NOMO-1 treated with DMSO at 0.1 percent for 48 hours (cell line): ENCODE measurements around the gene JAZF1.

Source experiments
- DNase-seq: peaks from one replicate; lab custom pipeline; 2025; ENCODE audit not compliant: unreplicated experiment; lab: John Stamatoyannopoulos, UW

The JAZF1 gene

GRCh38 chr7:28168393-28169158, 12.0 kb downstream of the JAZF1 start:
- DNase-seq: no peak

DNA sequence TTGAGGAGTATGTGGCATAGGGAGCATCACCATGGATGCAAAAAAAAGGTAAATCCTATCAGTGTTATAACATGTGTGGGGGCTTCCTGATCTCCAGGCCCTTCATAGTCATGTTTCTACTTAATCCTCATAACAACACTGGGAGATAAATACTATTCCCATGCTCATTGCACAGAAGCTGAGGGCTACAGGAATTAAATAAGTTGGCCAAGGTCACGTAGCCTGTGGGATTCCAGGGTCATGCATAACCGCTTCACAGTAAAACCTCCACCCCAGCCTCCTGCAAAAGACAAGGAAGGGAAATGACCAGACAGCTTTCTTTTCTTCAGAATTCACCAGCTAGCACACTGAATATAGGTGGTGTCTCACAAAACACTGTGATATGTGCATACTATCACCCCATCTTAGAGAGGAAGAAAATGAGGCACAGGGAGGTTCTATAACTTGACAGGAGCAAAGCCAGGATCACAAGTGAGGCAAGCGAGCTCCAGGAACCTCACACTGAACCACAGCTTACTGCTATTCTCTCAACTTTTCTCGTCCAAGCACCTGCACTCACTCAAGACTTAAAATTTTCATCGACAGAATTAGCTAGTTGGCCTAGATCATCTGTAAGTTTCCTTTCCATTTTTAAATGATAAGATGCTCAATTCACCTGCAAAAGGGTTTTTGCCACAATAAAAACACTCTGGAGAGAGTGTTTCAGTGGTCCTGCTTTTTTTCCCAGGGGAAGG, 13.4 kb downstream of the JAZF1 start:
- no peak for DNase-seq

DNA sequence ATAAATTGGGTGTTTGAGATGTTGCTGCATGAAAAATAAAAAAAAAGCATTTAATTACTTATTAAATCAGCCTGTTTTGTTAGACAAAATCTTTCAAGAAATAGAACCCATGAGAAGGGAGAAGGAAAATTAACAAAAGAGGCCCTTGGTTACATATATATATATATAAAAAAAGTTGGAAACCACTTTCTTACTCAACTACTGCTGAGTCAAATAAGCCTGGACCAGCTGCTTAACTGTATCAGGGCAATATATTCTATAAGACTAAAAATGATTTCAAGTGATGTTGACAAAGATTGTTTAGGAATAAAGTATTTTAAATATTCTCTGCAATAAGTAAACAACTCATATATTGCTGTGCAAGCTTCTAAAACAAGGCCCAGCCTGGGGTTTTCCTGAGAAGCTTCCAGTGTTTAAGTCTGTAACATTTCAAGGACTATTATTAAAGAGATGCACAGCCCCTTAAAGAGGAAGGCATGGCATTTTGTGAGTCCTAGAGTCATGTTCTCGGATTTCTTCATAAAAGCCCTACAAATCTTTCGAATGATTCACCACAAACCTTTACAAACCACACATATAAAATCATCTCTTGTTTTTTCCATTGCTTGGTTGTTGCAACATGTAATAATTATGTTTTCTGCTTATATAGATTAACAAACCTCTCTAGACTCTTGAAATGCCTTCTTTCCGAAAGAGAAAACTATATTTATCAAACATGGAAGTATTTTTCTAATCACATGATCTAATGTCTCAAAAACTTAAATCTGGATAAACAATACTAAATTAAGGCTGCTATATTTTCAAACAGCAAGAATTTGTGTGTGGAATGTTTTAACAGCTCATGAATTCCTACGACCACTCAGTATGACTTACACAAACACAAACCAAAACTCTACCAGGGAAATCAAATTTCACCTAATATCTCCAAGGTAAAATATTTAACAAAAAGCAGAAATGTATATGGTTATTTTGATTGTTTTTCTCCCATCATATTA, 14.3 kb downstream of the JAZF1 start:
- DNase-seq: peak; percentile 80

DNA sequence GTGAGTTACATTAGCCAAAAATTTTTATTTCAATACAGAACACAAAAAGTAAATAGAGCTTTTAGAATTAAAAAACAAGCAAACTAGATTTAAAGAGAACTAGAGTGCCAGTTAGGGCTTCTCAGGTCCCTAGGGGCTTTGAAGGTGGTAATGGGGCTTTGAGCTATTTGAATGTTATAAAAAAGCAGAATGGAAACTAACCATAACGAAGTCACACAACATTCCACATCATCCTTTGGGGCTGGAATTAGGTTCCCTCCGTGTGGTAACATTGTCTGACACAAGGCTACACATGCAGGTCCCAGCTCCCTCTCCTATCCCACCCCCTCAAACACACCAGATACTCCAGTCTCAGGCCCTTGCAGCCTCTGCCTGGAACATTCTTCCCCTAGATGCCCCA, 15.3 kb downstream of the JAZF1 start:
- peak; percentile 16 for DNase-seq

DNA sequence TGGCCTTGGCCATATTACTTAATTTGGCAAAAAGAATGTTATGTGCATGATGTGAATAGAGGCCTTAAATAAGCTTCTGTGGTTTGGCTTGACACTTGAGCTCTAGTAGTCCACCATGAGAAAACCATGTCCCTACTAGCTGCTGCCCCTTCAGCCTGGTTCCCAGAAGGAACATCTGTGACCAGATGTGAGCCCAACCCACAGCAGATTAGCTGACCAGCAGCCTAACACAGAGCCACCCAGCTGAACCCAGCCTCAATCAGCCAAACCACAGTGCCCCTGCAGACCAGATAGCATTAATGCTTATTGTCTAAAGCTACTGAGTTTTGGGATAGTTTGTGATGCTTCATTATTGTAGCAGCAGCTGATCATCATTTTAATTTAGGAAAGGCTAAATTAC, 16.6 kb downstream of the JAZF1 start:
- no peak for DNase-seq

DNA sequence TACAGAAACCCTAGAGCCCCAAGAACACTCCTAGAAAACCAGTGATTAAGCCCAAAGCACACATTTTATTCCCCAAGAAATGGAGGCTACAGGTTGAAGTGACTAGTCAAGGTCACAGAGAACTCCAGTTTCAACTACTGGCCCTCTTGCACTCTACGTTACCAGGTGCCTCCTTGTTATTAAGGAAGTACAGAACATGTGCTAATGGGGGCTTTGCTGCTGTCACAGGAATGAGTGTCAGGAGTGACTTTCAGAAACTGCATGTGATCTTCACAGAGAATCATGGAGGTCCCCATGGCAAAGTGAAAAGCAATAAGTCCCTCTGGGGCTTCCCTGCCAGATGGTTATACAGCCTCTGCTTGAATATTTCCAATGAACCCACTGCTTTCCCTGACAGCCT, 19.3 kb downstream of the JAZF1 start:
- DNase-seq: no peak

DNA sequence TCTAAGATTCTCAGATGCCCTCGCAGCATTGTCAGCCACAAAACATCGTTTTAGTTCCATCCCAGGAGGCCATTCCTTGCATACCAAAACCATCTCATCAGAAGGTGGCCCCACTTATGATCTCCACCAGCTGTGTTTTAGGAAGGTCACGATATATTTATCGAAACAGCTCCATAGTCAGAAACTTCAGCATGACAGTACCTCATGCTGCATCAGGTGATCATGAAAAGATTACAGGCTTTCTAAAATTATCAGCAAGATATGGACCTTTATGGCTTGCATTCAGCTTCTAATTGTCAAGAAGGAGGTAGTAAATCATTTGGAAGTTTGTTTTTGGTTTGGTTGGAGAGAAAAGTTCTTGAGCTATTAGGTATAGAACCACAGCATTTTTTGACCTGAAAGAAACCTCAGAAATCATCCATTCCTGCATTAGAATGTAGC, 20.0 kb downstream of the JAZF1 start:
- no peak for DNase-seq

- DNase-seq: no peak
Measured at GRCh38 chr7:28157831-28158416, 22.7 kb downstream of the JAZF1 start.

DNA sequence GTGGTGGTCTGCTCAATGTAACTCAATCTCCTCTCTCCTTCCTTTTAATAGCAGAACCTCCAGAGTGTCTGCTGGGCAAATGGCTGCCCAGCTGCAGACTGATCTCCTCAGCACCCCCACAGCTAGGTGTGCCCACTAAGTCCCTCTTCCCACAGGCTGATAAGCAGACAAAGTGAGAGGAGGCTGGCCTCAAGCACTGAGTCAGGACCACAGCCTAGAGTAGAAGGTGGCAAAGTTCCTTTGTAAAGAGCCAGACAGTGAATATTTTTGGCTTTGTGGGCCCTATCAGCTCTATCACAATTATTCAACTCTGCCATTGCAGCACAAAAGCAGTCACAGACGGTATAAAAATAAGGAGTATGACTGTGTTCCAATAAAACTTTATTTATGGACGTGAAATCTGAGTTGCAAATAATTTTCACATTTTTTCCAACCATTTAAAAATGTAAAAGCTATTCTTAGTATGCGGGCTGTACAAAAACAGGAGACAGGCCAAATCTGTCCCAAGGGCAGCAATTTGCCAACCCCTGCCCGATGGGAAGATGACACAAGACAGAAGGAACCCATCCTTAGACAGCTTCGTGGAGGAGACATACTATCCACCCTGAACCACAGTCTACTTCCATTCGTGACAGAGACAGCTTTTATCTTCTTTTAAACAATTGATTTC, 23.4 kb downstream of the JAZF1 start:
- DNase-seq: no peak

DNA sequence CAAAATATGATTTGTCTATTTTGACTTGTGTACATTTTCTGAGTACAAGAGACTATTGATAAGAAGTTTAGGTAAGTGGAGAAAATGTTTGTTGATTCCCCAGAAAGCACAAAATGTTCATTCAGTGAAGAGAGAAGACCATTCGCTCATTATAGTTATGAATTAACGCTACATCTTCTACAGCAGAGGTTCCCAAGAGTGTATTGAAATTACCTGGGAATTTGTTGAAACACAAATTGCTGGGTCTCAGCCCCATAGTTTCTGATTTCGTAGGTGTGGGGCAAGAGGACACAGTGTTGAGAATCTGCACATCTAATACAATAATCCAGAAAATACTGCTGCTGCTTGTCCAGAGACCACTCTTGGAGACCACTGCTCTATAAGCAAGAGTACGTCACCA, 24.2 kb downstream of the JAZF1 start:
- no peak for DNase-seq

GRCh38 chr7:28155964-28156363, 24.6 kb downstream of the JAZF1 start:
- peak; percentile 4 for DNase-seq

- DNase-seq: peak; percentile 97
Measured at GRCh38 chr7:28155019-28155660, 25.5 kb downstream of the JAZF1 start.

DNA sequence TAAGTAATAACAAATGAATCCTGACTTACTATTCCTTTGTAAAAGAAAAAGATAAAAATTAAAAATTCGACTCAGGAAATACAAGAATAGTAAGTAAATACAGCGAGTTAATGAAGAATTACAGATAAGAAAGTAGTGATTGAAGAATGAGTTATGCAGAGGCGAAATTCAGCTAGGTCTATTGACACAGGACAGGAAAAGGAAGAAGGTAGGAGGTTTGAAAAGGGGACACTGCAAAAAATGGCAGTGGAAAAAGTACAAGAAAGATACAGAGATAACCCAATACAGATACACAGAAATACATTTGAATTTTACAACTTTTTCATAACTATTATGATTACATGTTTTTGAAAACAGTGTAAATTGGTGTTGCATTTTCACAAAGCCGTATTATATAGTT, 28.0 kb downstream of the JAZF1 start:
- no peak for DNase-seq

- DNase-seq: peak; percentile 62
Measured at GRCh38 chr7:28151965-28152364, 28.6 kb downstream of the JAZF1 start.

GRCh38 chr7:28149291-28150101, 31.1 kb downstream of the JAZF1 start:
- DNase-seq: no peak

- DNase-seq: no peak
Measured at GRCh38 chr7:28145931-28146330, 34.7 kb downstream of the JAZF1 start.

DNA sequence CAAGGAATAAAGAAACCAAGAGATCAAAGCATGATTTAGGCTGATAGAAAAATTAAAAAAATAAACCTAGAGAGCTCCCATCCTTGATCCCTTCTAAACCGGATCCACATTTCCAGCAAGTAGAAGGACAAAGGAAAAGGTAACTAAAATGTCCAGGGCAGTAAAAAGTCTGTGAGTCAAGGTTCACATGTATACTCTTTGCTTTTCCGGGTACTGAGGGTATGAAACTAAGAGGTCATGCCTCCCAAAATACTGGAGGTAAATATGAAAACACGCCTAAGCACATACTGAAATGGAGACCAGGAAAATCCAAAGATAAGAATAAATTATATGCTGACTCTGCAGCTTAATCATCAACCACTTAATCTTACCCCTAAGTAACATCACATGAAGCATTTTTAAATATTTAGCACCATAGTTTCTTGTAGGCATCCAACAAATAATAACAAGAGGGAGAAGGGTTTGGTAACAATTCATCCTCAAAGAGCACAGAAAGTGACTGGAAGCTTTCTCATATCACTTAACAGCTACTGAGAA, 35.4 kb downstream of the JAZF1 start:
- no peak for DNase-seq

GRCh38 chr7:28144266-28144665, 36.3 kb downstream of the JAZF1 start:
- no peak for DNase-seq

- DNase-seq: peak; percentile 6
Measured at GRCh38 chr7:28142650-28143049, 37.9 kb downstream of the JAZF1 start.
